ENCODE results near the gene PFKM. TPM values are rescaled to one million over a fixed set of nuclear protein-coding genes. Genes with fewer than 3 reads are reported as not detected.

Gene PFKM
- total and polyA plus RNA-seq, 9 of the 15 experiments (the other 6 are each of a cell fraction or from before 2014, with no cell fraction given), result 16.5 to 39.9 (median 31.7) TPM

DNA sequence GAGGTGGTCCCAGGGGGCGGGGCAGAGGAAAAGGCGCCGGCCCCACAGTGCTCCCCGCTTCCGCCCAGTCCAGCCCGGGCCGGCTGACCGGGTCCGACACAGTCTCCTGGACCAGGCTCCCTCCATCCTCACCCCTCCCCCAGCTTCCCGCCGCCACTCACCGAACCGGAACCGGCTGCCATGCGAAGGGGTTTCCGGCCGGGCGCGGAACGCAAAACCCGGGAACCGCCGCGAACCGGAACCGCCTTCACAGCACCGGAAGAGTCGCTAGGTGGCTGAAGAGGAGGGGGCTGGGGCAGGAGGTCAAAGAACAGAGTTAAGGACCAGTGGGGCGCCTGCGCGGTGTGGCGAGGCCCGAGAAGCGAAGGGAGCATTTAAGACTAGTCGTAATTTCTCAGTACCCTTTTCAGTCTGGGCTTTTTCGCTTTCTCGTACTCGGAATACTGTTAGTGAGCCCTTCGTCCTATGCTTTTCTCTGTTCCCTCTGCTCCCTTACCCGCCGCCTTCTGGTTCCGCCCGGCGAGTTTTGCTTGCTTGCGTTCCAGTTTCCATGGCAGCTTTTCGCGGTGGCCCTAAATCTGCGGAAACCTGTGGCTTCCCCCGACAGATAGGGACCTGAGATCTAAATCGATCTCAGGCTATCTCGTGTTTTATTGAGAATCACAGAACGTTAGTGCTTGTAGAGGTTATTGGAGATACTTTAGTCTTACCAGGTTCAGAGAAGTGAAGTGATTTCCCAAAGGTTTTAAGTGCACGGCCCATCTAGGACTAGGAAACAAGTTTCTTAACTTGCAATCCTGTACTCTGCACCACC lies 13.1 kb upstream of the PFKM start, which contains the start of gene SENP1 (continued):
- TF ChIP-seq TAF9B (IDR thresholded peaks at IDR 0.05; ENCODE audit: partially characterized antibody) (peak; percentile 90), SNIP1 (IDR thresholded peaks at IDR 0.05; ENCODE audit: low read depth) (no peak), CSDE1 (IDR thresholded peaks at IDR 0.05) (no peak), PTTG1 (tag; IDR thresholded peaks at IDR 0.05; ENCODE audit: low read depth) (no peak), RCOR1 (IDR thresholded peaks at IDR 0.05; ENCODE audit: borderline replicate concordance in 1 of 2, low read depth in 2 of 2, low read length in 2 of 2) (peak; percentile 33 to 74; a peak in 3 of 4 replicates), ZNF263 (CRISPR knock-in tag; IDR thresholded peaks at IDR 0.05; ENCODE audit: borderline replicate concordance) (0 out of 2 replicates have a peak, but pooled peaks have one; percentile 51), KLF1 (tag; IDR thresholded peaks at IDR 0.05) (peak; percentile 78; the same call in 1 of the 2 replicates), CXXC5 (CRISPR knock-in tag; IDR thresholded peaks at IDR 0.05) (peak; percentile 79), NCOA4 (IDR thresholded peaks at IDR 0.05; ENCODE audit: partially characterized antibody) (no peak), FOXK1 (CRISPR knock-in tag; IDR thresholded peaks at IDR 0.05; ENCODE audit: borderline replicate concordance) (no peak), NR4A1 (CRISPR knock-in tag; IDR thresholded peaks at IDR 0.05) (no peak), NR4A1 (tag; IDR thresholded peaks at IDR 0.05) (0 out of 2 replicates have a peak, but pooled peaks have one; percentile 57), HNRNPH1 (optimal IDR thresholded peaks at IDR 0.05; ENCODE audit: low read depth, low read length) (no peak), HLTF (IDR thresholded peaks at IDR 0.05) (peak; percentile 88), FOXJ3 (CRISPR knock-in tag; IDR thresholded peaks at IDR 0.05) (peak; percentile 83), C11orf30 (IDR thresholded peaks at IDR 0.05; ENCODE audit: low read depth) (peak; percentile 99), PURB (CRISPR knock-in tag; IDR thresholded peaks at IDR 0.05; ENCODE audit: low read depth) (no peak), FOXJ2 (tag; IDR thresholded peaks at IDR 0.05) (peak; percentile 81), SOX6 (IDR thresholded peaks at IDR 0.05) (peak; percentile 38; the same call in 1 of the 2 replicates), NCOA1 (IDR thresholded peaks at IDR 0.05; ENCODE audit: low read depth) (peak; percentile 99), CBX1 (IDR thresholded peaks at IDR 0.05; ENCODE audit: low read depth) (peak; percentile 75; the same call in 1 of the 2 replicates), BCOR (IDR thresholded peaks at IDR 0.05) (no peak), BDP1 (IDR thresholded peaks at IDR 0.05; ENCODE audit: insufficient read depth, insufficient read length) (no peak)
- TF ChIP-seq, protein P1, sequence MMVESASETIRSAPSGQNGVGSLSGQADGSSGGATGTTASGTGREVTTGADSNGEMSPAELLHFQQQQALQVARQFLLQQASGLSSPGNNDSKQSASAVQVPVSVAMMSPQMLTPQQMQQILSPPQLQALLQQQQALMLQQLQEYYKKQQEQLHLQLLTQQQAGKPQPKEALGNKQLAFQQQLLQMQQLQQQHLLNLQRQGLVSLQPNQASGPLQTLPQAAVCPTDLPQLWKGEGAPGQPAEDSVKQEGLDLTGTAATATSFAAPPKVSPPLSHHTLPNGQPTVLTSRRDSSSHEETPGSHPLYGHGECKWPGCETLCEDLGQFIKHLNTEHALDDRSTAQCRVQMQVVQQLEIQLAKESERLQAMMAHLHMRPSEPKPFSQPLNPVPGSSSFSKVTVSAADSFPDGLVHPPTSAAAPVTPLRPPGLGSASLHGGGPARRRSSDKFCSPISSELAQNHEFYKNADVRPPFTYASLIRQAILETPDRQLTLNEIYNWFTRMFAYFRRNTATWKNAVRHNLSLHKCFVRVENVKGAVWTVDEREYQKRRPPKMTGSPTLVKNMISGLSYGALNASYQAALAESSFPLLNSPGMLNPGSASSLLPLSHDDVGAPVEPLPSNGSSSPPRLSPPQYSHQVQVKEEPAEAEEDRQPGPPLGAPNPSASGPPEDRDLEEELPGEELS (CRISPR knock-in tag; IDR thresholded peaks at IDR 0.05; ENCODE audit: borderline replicate concordance), result no peak
- TF ChIP-seq, protein P2, sequence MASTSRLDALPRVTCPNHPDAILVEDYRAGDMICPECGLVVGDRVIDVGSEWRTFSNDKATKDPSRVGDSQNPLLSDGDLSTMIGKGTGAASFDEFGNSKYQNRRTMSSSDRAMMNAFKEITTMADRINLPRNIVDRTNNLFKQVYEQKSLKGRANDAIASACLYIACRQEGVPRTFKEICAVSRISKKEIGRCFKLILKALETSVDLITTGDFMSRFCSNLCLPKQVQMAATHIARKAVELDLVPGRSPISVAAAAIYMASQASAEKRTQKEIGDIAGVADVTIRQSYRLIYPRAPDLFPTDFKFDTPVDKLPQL (IDR thresholded peaks at IDR 0.05; ENCODE audit: extremely low read depth, insufficient read length), result peak; percentile 35
- TF ChIP-seq, protein P3, sequence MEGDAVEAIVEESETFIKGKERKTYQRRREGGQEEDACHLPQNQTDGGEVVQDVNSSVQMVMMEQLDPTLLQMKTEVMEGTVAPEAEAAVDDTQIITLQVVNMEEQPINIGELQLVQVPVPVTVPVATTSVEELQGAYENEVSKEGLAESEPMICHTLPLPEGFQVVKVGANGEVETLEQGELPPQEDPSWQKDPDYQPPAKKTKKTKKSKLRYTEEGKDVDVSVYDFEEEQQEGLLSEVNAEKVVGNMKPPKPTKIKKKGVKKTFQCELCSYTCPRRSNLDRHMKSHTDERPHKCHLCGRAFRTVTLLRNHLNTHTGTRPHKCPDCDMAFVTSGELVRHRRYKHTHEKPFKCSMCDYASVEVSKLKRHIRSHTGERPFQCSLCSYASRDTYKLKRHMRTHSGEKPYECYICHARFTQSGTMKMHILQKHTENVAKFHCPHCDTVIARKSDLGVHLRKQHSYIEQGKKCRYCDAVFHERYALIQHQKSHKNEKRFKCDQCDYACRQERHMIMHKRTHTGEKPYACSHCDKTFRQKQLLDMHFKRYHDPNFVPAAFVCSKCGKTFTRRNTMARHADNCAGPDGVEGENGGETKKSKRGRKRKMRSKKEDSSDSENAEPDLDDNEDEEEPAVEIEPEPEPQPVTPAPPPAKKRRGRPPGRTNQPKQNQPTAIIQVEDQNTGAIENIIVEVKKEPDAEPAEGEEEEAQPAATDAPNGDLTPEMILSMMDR (IDR thresholded peaks at IDR 0.05 in 2 of 3, conservative IDR thresholded peaks at IDR 0.05 in 1 of 3; ENCODE audit: insufficient read depth in 2 of 3, low read depth in 1 of 3, low read length in 3 of 3), result 0 out of 6 replicates have a peak, but pooled peaks of 1 of the 3 experiments have one; percentile 21
